Kidney epithelial cell (primary cell): Measurements from ENCODE around the gene ADAMTSL1. TPM values are rescaled to one million over a fixed set of nuclear protein-coding genes. Genes with fewer than 3 reads are reported as not detected.

ENCODE experiments used
- DNase-seq: peaks from one replicate; pipeline ENCODE4 v3.0.0-alpha.2; 2010; ENCODE audit warnings: low read depth
- H3K27me3 ChIP-seq: 2 replicates; pipeline ENCODE4 v1.6.0; 2011; ENCODE audit warnings: low read length; ENCODE audit not compliant: control insufficient read depth, insufficient read depth
- H3K36me3 ChIP-seq: 2 replicates; pipeline ENCODE4 v1.5.1; 2011; ENCODE audit warnings: low read length; ENCODE audit not compliant: control insufficient read depth, insufficient read depth
- H3K4me3 ChIP-seq: 2 replicates; pipeline ENCODE4 v1.5.1; 2011; ENCODE audit warnings: low read depth, mild to moderate bottlenecking, control low read depth, low read length
- CTCF ChIP-seq: IDR thresholded peaks from 2 replicates; pipeline ENCODE4 v1.5.1; 2011; ENCODE audit warnings: mild to moderate bottlenecking, moderate library complexity, low read length, control low read depth, inconsistent platforms; ENCODE audit not compliant: insufficient read depth, poor library complexity, severe bottlenecking
- total RNA-seq: library from RNA; depleted of rRNA; stranded (reverse); fragments of >200 nt; gene quantifications from 2 replicates; pipeline ENCODE4 v1.2.3, GENCODE V29; 2015

ADAMTSL1 gene
- total RNA-seq, 1 donor from 2014 or later = 0.08 TPM

DNA sequence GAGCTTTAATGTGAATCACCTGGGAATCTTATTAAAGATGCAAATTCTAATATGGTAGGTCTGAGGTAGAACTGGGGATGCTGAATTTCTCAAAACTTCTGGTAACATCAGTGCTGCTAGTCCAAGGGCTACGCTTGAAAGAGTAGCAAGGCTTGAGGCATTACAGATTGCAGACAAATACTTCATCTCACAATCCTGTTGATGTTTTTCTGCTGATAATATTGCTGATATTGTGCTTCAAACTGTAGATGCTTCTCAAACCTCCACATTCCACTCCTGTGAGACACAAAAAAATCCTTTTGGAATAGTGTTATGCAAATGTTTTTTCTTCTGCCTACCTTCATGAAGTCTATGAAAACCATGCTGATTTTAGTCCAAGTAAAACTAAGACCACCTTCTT, 419.5 kb downstream of the ADAMTSL1 start:
- H3K4me3 ChIP-seq = no peak overlapping the region

GRCh38 chr9:18896004-18896403, 422.1 kb downstream of the ADAMTSL1 start:
- no peaks in the 10 kb centered on the region for H3K27me3 ChIP-seq
- no peaks in the 10 kb centered on the region for H3K36me3 ChIP-seq
- no peak overlapping the region for H3K4me3 ChIP-seq
- no peak for TF ChIP-seq CTCF
- DNase-seq = no peak

More for the DNA sequence above, 419.5 kb downstream of the ADAMTSL1 start:
- Histone ChIP-seq H3K36me3 (no peaks in the 10 kb centered on the region), H3K27me3 (no peaks in the 10 kb centered on the region)
- no peak for DNase-seq
- no peak for TF ChIP-seq CTCF

DNA sequence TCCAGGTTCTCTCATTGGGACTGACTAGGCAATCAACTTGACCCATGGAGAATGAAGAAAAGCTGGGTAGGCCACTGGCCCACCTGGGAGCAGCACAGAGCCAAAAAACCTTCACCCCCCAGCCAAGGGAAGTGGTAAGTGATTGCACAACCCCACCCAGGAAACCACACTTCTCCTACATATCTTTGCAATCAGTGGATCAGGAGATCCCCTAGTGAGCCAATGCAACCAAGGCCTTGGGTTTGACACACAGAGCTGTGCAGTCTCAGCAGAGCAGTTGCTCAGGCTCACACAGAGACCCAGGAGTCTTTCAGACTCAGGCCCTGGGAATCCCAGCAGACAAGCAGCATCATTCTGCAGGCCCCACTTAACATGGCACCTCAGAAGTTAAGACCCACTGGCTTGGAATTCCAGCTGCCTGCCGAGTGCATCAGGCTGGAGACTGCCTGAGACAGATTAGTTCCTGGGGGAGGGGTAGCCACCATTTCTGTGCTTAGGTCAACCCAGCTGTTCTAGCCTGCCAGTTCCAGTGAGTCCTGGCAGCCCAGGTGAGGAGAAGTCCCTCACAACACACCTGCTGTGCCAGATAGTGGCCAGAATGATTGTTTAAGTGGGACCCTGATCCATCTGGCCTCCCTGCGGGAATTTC, 422.7 kb downstream of the ADAMTSL1 start:
- Histone ChIP-seq H3K4me3 (no peak overlapping the region), H3K27me3 (no peaks in the 10 kb centered on the region), H3K36me3 (no peaks in the 10 kb centered on the region)
- no peak for TF ChIP-seq CTCF
- no peak for DNase-seq

DNA sequence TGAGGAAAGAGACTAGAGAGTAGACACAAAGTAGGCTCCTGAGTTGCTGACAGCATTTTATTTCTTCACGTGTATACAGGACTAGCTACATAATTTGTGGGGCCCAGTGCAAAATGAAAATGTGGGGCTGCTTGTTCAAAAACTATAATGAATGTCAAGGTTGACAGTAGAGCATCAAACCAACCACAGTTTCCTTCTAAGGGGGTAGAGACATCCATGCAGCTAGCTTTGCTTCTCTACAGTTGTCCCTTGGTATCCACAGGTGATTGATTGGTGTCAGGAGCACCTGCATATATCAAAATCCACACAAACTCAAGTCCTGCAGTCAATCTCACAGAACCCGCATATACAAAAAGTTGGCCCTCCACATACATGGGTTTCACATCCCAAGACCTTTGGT, 429.5 kb downstream of the ADAMTSL1 start:
- TF ChIP-seq CTCF = no peak
- H3K36me3 ChIP-seq = no peaks in the 10 kb centered on the region
- no peaks in the 10 kb centered on the region for H3K27me3 ChIP-seq
- H3K4me3 ChIP-seq = no peak overlapping the region
- no peak for DNase-seq

DNA sequence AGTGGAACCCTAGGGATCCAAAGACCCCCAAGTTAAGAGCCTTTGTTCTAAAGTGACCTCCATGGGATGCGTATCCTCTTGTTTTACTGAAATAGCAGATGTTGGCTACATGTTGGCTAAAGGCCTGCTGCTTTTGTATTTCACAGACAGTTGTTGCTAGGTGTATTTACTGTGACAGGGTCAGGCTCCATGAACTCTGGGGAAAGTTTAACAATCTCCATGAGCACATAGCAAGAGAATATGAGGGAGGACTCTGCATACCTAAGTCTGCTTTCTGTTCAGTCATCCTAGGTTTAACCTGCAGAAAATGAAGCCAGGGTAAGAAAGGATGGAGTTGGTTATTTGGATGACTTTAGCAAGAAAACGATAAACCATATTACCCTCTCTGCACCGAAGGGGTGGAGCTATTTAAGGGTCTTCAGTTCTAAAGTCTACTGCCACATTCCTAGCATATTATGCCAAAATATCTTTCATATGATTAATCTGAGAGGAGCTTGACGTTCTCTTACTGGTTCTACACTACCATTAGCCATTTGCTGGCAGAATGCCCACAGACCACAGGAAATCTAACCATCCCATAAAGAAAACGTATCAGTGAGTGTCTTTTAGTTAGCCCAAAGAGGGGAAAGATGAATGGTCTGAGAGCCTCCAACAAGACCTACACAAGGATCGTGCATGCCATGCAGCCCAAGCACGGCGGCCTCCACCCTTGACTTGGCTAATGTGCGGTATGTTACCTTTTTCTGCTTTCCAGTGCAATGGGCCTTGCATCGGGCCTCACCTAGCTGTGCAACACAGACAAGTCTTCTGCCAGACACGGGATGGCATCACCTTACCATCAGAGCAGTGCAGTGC, 431.3 kb downstream of the ADAMTSL1 start:
- H3K36me3 ChIP-seq = no peaks in the 10 kb centered on the region
- H3K4me3 ChIP-seq = no peak overlapping the region
- DNase-seq = no peak
- TF ChIP-seq CTCF = no peak
- no peaks in the 10 kb centered on the region for H3K27me3 ChIP-seq
